Stromal cell of bone marrow (primary cell): Measurements from ENCODE around the gene BRD7.

Source experiments
- DNase-seq: peaks from one replicate; pipeline ENCODE4 v3.0.0-alpha.2; 2012; ENCODE audit warnings: low read depth

Gene BRD7

GRCh38 chr16:50288920-50289319, 79.9 kb downstream of the BRD7 start:
- DNase-seq = no peak

- DNase-seq = no peak
Measured at GRCh38 chr16:50288026-50288425, 80.8 kb downstream of the BRD7 start.

GRCh38 chr16:50286681-50287080, 82.1 kb downstream of the BRD7 start:
- DNase-seq = no peak

- no peak for DNase-seq
Measured at GRCh38 chr16:50285406-50286003, 83.3 kb downstream of the BRD7 start.

- DNase-seq = no peak
Measured at GRCh38 chr16:50284131-50284911, 84.5 kb downstream of the BRD7 start.

GRCh38 chr16:50282955-50283631, 85.7 kb downstream of the BRD7 start:
- DNase-seq = no peak

GRCh38 chr16:50282010-50282538, 86.7 kb downstream of the BRD7 start:
- DNase-seq = no peak

GRCh38 chr16:50281391-50282009, 87.3 kb downstream of the BRD7 start:
- no peak for DNase-seq

GRCh38 chr16:50280932-50281331, 87.9 kb downstream of the BRD7 start:
- no peak for DNase-seq

- no peak for DNase-seq
Measured at GRCh38 chr16:50279504-50279865, 89.3 kb downstream of the BRD7 start.

GRCh38 chr16:50278251-50278650, 90.5 kb downstream of the BRD7 start:
- DNase-seq = no peak

- DNase-seq = no peak
Measured at GRCh38 chr16:50276801-50277555, 91.8 kb downstream of the BRD7 start.

GRCh38 chr16:50276326-50276640, 92.5 kb downstream of the BRD7 start:
- no peak for DNase-seq

- DNase-seq = no peak
Measured at GRCh38 chr16:50275428-50276325, 93.1 kb downstream of the BRD7 start.

GRCh38 chr16:50275098-50275415, 93.7 kb downstream of the BRD7 start:
- DNase-seq = no peak

GRCh38 chr16:50274326-50275097, 94.3 kb downstream of the BRD7 start:
- DNase-seq = no peak

- no peak for DNase-seq
Measured at GRCh38 chr16:50273888-50274325, 94.9 kb downstream of the BRD7 start.

- no peak for DNase-seq
Measured at GRCh38 chr16:50273382-50273690, 95.5 kb downstream of the BRD7 start.

GRCh38 chr16:50272687-50273381, 96.0 kb downstream of the BRD7 start:
- DNase-seq = no peak

- DNase-seq = no peak
Measured at GRCh38 chr16:50272111-50272571, 96.6 kb downstream of the BRD7 start.
